ENCODE measurements around the gene CELF5. TPM values are rescaled to one million over a fixed set of nuclear protein-coding genes. Genes with fewer than 3 reads are reported as not detected.
"Not testable (repeated sequence)": the region's sequence is repeated elsewhere in the genome, so short reads cannot be mapped to it uniquely, and the experiment has no call there.

The CELF5 gene
- total RNA-seq, 2 experiments from 2014 or later, result 0.14 TPM; not detected in 1

DNA sequence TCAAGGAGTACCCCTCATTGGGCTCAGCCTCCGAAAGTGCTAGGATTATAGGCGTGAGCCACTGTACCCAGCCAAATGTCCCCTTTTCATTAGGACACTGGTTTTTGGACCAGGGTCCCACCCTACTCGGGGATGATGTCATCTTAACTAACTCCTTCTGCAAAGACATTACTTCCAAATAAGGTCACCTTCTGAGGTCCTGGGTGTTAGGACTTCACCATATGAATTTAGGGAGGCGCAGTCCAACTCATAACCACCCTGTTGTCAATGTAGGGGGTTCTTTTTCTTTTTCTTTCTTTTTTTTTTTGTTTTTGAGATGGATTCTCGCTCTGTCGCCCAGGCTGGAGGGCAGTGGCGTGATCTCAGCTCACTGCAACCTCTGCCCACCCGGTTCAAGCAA lies 109.2 kb downstream of the CELF5 start:
- ATAC-seq (ENCODE audit: low read depth), result no peak
- POLR2A ChIA-PET, result no interaction called here
- peaks cover 2% of the 10 kb centered on the region for H3K4me1 Mint-ChIP-seq
- H3K27ac Mint-ChIP-seq, result no peak overlapping the region
- no peak overlapping the region for H3K4me3 Mint-ChIP-seq
- no peaks in the 10 kb centered on the region for H3K36me3 Mint-ChIP-seq
- H3K9me3 Mint-ChIP-seq, result no peaks in the 10 kb centered on the region
- H3K27me3 Mint-ChIP-seq, result no peaks in the 10 kb centered on the region
- no peak for DNase-seq

DNA sequence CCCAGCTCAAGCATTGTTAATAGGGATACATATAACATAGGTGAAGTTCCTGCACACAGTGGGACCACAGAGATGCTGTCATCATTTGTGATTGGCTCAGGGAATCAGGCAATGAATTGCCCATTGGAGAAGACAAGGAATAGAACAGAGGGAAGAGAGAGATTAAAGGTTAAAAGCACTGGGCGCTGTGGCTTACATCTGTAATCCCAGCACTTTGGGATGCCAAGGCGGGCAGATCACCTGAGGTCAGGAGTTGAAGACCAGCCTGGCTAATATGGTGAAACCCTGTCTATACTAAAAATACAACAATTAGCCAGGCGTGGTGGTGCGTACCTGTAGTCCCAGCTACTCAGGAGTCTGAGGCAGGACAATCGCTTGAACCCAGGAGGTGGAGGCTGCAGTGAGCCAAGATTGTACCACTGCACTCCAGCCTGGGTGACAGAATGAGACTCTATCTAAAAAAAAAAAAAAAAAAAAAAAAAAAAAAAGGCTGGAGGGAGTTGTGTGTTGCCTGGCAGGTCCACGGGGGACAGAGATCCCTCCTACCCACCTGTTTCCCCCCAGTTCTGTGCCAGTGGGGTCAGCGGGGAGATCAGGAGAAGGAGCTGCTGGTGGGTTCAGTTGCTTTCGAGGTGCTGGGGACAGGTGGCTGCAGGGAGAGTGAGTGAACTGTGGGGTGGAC lies 110.4 kb downstream of the CELF5 start:
- not testable (repeated sequence) for DNase-seq, H3K27ac Mint-ChIP-seq

DNA sequence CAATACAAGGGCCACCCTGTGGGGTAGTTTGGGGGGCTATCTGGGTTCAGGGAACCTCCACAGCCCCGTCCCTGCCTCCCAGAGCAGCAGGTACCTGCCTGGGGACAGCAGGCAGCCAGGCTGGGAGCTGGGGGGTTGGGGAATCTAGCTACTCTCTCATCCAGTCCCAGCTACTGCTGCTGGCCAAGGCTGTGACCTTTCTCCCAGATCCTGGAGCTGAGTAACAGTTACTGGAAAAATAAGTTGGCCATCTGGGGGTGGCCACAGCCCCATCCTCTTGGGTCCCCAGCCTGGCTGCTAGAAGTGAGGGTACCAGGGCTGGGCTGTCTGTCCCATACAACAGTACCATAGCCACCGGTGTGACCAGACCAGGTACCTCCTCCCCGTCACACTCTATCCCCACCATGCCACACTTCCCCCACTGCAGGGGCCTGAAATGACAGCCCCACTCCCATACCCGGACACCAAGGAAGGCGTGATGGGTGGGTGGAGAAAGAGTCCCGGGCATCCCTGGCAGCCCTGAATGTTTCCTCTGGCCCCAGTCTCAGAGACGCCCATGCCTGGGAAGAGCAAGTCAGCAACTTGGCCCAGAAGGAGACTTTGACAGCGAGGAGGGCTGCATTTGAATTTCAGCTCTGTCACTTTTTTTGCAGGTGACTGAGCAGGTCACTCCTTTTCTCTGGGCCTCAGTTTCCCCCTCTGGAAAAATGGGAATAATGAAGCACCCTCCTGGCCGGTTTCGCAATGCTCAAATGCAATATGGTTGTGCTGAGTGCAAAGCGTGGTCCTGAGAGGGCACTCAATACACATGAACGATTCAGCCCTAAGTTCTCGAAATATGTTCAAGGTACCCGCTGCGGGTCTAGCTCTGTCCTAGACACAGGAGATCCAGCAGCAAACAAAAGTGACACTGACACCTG lies 111.2 kb downstream of the CELF5 start:
- no peak overlapping the region for H3K27ac Mint-ChIP-seq

More for the DNA sequence above, 110.4 kb downstream of the CELF5 start:
- H3K9me3 Mint-ChIP-seq; POLR2A ChIA-PET; ATAC-seq (ENCODE audit: low read depth); H3K4me1 Mint-ChIP-seq; H3K27me3 Mint-ChIP-seq; H3K36me3 Mint-ChIP-seq; H3K4me3 Mint-ChIP-seq: not testable (repeated sequence)

DNA sequence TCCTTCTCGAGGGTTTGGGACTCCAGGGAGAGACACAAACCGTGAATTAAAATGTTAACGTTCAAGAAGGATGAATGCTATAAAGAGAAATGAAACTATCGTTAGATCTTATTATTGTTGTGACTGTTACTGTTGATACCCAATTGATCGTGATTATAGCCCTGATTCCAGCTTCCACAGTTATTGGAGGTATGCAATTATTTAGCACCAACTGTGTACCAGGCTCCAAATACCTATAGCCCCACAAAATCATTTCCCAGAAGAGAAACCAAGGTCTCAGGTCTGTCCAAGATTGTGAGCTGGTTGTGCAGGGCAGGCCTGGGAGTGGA lies 111.9 kb downstream of the CELF5 start:
- no peak for DNase-seq
- POLR2A ChIA-PET, result no interaction called here
- Mint-ChIP-seq H3K27ac (no peak overlapping the region), H3K36me3 (no peaks in the 10 kb centered on the region), H3K27me3 (no peaks in the 10 kb centered on the region), H3K4me1 (peaks cover 3% of the 10 kb centered on the region), H3K4me3 (no peak overlapping the region), H3K9me3 (no peaks in the 10 kb centered on the region)
- ATAC-seq (ENCODE audit: low read depth), result no peak

More for the DNA sequence above, 111.2 kb downstream of the CELF5 start:
- Mint-ChIP-seq H3K27me3 (no peaks in the 10 kb centered on the region), H3K4me1 (peaks cover 3% of the 10 kb centered on the region), H3K9me3 (no peaks in the 10 kb centered on the region), H3K36me3 (no peaks in the 10 kb centered on the region), H3K4me3 (no peak overlapping the region)
- DNase-seq (no peak), ATAC-seq (ENCODE audit: low read depth) (no peak)
- POLR2A ChIA-PET, result no interaction called here

DNA sequence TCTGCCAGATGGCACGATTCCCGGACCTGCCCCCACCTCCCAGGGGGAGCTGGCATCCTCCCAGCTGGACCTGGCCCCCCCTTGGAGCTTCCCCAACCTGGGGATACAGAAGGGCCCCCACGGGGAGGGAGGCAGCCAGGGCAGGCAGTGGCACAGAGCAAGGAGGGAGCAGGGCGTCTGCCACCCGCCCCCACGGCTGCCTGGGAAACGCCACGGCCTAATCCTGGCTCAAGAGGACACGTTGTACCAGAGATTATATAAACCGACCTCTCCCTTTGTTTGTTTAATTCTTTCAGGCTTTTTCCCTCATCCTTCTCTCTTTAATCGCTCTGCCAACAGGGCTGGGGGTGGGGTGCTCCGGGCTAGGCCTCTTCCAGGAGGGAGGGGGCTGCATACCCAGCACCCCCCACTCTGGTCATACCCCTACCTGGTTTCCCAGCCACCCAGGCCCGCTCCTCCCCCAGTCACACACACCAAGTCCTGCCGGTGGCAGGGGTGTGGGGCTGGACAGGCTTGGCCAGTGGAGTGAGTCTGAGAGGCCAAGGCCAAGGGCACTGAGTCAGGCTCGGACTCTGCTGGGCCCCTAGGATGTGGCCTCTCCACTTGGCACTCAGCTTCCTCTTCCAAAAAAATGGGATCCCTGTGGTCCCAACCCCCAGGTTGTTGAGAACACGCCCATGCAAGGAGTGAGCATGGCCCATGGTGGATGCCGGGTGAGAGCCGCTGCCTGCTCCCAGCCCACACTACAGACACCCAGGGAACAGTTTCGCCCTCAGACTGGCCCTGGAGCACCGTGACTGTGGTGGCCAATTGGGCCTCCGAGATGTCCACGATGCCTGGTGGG lies 112.4 kb downstream of the CELF5 start:
- no peak for ATAC-seq (ENCODE audit: low read depth)
- DNase-seq, result no peak
- Mint-ChIP-seq H3K4me1 (peaks cover 3% of the 10 kb centered on the region), H3K27me3 (no peaks in the 10 kb centered on the region), H3K36me3 (no peaks in the 10 kb centered on the region), H3K4me3 (no peak overlapping the region), H3K27ac (no peak overlapping the region), H3K9me3 (no peaks in the 10 kb centered on the region)
- POLR2A ChIA-PET, result no interaction called here

DNA sequence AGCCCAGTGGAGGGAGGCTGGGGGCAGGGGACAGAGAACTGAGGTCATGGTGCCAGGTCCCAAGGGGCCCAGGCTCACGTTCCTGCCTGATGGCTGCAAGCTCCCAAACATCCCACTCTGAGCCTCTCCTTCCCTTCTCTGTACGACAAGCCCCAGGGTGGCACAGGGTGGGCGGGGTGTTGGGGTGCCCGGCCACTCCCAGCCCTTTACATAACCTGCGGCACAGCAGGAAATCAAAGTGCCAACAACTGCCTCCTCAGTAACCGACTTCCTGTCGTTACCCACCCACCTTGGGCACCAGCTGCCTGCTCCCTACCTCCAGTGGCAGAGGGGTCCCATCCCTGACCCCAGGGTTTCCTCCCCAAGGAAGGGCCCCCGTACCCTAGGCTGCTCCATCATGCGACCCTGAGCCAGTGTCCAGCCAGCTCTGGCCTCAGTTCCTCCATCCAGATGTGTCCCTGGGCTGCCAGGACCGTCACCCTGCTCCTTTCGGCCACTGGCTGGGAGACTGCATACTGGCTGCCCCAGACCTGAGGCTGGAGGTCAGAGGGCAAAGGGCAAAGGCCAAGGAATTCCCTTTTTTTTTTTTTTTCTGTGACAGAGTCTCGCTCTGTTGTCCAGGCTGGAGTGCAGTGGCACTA lies 114.2 kb downstream of the CELF5 start:
- DNase-seq (no peak), ATAC-seq (ENCODE audit: low read depth) (peak; percentile 67)
- Mint-ChIP-seq H3K4me1 (peaks cover 3% of the 10 kb centered on the region), H3K27me3 (no peaks in the 10 kb centered on the region), H3K4me3 (no peak overlapping the region), H3K27ac (peak overlapping the region; percentile 70), H3K36me3 (no peaks in the 10 kb centered on the region), H3K9me3 (no peaks in the 10 kb centered on the region)
- POLR2A ChIA-PET, result interaction anchor here (0.6 to 0.8 kb wide), 3 partner anchors 21 to 109 kb away, joined by 3 to 4 read pairs (median 3); no protein-coding TSS in a partner anchor

DNA sequence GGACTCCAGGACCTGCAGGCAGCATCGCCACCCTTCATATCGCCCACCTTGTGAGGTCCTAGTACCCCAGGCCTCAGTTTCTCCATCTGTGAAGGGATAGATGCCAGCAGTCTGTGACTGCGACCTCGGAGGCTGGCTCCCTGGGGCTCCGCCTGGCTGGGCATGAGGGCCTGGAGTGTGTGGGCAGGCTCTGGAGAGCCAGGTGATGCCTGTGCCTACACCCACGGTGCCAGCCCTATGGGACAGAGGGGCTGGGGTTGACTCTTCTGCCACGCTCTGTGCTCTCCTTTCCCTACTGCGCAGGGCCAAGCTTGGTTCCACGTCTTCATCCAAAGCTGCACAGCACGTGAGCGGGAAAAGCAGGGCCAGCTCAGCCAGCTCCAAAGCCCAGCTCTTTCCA lies 115.9 kb downstream of the CELF5 start:
- H3K9me3 Mint-ChIP-seq, result no peaks in the 10 kb centered on the region
- H3K36me3 Mint-ChIP-seq, result no peaks in the 10 kb centered on the region
- H3K4me1 Mint-ChIP-seq, result peaks cover 3% of the 10 kb centered on the region
- ATAC-seq (ENCODE audit: low read depth), result no peak
- DNase-seq, result no peak
- H3K27ac Mint-ChIP-seq, result no peak overlapping the region
- no peak overlapping the region for H3K4me3 Mint-ChIP-seq
- H3K27me3 Mint-ChIP-seq, result no peaks in the 10 kb centered on the region
- POLR2A ChIA-PET, result no interaction called here

DNA sequence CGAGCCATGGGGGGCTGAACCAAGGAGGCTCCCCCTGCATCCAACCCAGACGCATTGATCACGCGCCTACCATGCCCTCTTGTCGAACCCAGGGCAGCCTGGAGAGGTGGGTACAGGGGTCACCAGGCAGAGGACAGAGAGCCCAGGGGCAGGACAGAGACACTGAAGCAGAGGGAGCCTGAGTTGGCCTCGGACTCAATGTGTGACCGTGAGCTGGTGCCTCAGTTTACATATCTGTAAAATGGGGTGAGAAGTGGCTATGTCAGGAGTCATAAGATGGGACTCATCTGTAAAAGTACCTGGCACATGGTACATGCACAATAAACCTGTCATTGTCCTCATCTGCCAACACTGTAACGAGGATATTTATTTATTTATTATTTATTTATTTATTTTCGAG lies 117.8 kb downstream of the CELF5 start:
- Mint-ChIP-seq H3K27me3 (no peaks in the 10 kb centered on the region), H3K27ac (no peak overlapping the region)

DNA sequence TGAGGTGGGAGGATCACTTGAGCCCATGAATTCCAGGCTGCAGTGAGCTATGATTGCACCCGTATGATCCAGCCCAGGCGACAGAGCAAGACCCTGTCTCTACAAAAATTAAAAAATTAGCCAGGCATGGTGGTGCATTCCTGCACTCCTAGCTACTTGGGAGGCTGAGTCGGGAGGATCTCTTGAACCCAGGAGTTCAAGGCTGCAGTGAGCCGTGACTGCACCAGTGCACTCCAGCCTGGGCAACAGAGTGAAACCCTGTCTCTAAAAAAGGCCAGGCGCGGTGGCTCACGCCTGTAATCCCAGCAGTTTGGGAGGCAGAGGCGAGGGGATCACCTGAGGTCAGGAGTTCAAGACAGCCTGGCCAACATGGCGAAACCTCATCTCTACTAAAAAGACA lies 118.5 kb downstream of the CELF5 start:
- H3K4me3 Mint-ChIP-seq; H3K27ac Mint-ChIP-seq; H3K27me3 Mint-ChIP-seq; DNase-seq; ATAC-seq (ENCODE audit: low read depth); POLR2A ChIA-PET; H3K9me3 Mint-ChIP-seq; H3K36me3 Mint-ChIP-seq; H3K4me1 Mint-ChIP-seq: not testable (repeated sequence)

More for the DNA sequence above, 117.8 kb downstream of the CELF5 start:
- H3K9me3 Mint-ChIP-seq, result no peaks in the 10 kb centered on the region
- POLR2A ChIA-PET, result no interaction called here
- H3K4me3 Mint-ChIP-seq, result no peak overlapping the region
- peaks cover 3% of the 10 kb centered on the region for H3K4me1 Mint-ChIP-seq
- ATAC-seq (ENCODE audit: low read depth) (no peak), DNase-seq (no peak)
- no peaks in the 10 kb centered on the region for H3K36me3 Mint-ChIP-seq

DNA sequence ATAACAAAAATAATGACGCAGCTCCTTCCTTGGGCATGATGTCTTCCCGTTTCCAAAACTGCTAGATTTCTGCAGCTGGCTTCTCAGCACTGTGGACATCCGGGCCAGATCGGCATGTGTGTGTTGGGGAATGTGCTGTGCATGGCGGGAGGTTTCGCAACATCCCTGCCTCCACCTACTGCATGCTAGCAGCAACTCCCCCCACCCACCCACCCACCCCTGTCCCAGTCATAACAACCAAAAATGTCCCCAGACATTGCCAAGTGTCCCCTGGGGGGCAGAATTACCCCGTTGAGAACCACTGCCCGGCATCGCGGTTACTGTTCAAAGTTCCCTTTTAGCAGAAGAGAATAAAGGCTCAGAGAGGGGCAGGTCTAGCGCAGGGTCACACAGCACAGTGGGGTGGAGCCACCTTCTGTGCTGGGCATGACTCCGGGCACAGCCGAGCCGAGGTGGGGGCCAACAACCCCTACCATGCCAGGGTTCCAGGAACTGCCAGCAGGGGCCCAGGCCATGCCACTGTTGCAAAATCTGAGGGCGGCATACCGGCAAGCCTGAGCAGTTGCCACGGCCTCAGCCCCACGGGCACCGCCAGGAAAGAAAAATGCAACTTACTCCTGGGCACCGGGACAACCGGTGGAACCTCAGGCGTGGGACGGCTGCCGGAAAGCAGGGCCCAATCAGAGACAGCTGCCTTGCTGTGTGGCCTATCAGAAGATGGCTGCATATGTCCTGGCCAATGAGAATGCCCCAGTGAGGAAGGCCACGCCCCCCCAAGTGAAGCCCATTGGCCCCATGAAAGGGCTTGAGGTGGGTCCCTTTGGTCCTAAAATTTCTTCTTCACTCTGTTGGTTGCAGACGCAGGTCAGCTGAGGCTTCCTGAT lies 119.4 kb downstream of the CELF5 start:
- Mint-ChIP-seq H3K36me3 (no peaks in the 10 kb centered on the region), H3K27ac (no peak overlapping the region), H3K27me3 (no peaks in the 10 kb centered on the region), H3K4me3 (peak overlapping the region; percentile 50), H3K4me1 (no peaks in the 10 kb centered on the region), H3K9me3 (no peaks in the 10 kb centered on the region)
- POLR2A ChIA-PET, result no interaction called here
- ATAC-seq (ENCODE audit: low read depth) (peak; percentile 73), DNase-seq (no peak)

DNA sequence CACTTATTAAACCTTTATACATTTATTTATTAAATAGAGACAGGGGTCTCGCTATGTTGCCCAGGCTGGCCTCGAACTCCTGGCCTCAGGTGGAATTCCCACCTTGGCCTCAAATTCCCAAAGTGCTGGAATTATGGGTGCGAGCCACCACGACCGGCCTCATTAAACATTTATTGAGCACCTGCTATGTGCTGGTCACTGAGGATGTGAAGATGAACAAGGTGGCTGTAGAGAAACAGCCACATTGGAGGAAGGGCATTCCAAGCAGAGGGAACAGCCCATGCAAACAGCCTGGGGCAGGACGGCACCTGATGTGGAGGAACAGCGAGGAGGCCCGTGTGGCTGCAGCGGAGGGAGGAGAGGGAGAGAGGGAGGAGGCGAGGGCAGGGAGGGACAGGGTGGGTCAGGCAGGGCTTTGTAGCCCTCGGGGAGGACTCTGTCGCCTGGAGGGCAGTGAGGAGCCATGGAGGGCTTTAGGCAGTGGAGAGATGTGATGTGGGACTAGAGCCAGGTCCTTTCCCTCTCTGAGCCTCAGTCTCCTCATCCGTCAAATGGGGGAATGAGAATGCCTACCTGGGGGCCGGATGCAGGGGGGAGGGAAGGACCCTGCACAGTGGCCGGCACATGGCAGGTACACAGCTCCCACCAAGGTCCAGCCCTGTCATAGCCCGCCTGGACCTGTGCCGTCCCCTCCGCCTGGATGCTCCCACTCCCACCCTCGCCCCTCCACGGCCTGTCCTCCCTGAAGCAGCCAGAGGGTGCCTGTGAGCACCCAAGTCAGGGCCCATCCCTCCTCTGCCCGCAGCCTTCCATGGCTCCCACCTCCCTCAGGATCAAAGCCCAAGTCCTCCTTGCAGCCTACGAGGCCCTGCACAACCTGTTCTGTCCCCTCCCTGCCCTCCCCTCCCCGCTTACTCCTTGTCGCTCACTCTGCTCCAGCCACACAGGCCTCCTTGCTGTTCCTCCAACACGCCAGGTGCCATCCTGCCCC lies 120.4 kb downstream of the CELF5 start:
- Mint-ChIP-seq H3K36me3 (no peaks in the 10 kb centered on the region), H3K4me3 (no peak overlapping the region), H3K27ac (no peak overlapping the region), H3K4me1 (no peaks in the 10 kb centered on the region), H3K9me3 (no peaks in the 10 kb centered on the region), H3K27me3 (no peaks in the 10 kb centered on the region)
- no peak for DNase-seq
- no peak for ATAC-seq (ENCODE audit: low read depth)
- POLR2A ChIA-PET, result no interaction called here

All from activated naive CD8-positive, alpha-beta T cell treated with anti-CD3 and anti-CD28 coated beads, Interleukin-2, amount 10 ng/mL, durations not matched to agents 7 days and 5 days (primary cell).